Left ventricle myocardium superior (tissue), 1 donor: ENCODE results near the gene ECT2. TPM values are rescaled to one million over a fixed set of nuclear protein-coding genes. Genes with fewer than 3 reads are reported as not detected.
"Not testable (repeated sequence)": the region's sequence is repeated elsewhere in the genome, so short reads cannot be mapped to it uniquely, and the experiment has no call there.

Experiments
- ATAC-seq: fragments of 200-7000 bp; cut with Tn5 transposase; one replicate; pipeline ENCODE4 v1.9.1; 2020; ENCODE audit warnings: mild to moderate bottlenecking, moderate library complexity
- DNase-seq: peaks from one replicate; pipeline ENCODE4 v3.0.0-alpha.2; 2020
- intact Hi-C: fragments of 100-400 bp; cut with micrococcal nuclease; formaldehyde crosslinking; loops from one replicate; pipeline ENCODE4 v1.11.0; 2022
- long read RNA-seq: library from polyadenylated mRNA; unstranded; transcript quantifications from one replicate; pipeline ENCODE4 v2.0.0, GENCODE V29; 2021
- total RNA-seq: library from RNA; stranded (reverse); fragmentation: NEBNext Ultra II Directional; extraction: Animal tissue kit (Norgen Biotek cat#: 25700); gene quantifications from one replicate; pipeline ENCODE4 v1.2.1, GENCODE V29; 2021
- donor health status: DM: no; HTN: yes; CAD: no; lungs with severe emphysema.

The ECT2 gene, protein sequence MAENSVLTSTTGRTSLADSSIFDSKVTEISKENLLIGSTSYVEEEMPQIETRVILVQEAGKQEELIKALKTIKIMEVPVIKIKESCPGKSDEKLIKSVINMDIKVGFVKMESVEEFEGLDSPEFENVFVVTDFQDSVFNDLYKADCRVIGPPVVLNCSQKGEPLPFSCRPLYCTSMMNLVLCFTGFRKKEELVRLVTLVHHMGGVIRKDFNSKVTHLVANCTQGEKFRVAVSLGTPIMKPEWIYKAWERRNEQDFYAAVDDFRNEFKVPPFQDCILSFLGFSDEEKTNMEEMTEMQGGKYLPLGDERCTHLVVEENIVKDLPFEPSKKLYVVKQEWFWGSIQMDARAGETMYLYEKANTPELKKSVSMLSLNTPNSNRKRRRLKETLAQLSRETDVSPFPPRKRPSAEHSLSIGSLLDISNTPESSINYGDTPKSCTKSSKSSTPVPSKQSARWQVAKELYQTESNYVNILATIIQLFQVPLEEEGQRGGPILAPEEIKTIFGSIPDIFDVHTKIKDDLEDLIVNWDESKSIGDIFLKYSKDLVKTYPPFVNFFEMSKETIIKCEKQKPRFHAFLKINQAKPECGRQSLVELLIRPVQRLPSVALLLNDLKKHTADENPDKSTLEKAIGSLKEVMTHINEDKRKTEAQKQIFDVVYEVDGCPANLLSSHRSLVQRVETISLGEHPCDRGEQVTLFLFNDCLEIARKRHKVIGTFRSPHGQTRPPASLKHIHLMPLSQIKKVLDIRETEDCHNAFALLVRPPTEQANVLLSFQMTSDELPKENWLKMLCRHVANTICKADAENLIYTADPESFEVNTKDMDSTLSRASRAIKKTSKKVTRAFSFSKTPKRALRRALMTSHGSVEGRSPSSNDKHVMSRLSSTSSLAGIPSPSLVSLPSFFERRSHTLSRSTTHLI
- total RNA-seq, result 4.8 TPM
- long read RNA-seq, full-length matches to known transcripts, result 1 of 1 reads
- long read RNA-seq, partial matches to known transcripts, result 0 of 1 reads
- long read RNA-seq, other reads (novel, unspliced or antisense), result 0 of 1 reads

- DNase-seq (peak; percentile 99), ATAC-seq (peak; percentile 99)
- intact Hi-C loops, result no loop called here
Observed at GRCh38 chr3:172750368-172751174, at the start of gene ECT2. TSS of gene ECT2 (plus strand) at chr3:172750726. CDS start at chr3:172754531, 3,805 bp downstream.

- intact Hi-C loops, result no loop called here
- no peak for ATAC-seq
Observed at GRCh38 chr3:172700936-172701455, 49.5 kb upstream of the ECT2 start.

DNA sequence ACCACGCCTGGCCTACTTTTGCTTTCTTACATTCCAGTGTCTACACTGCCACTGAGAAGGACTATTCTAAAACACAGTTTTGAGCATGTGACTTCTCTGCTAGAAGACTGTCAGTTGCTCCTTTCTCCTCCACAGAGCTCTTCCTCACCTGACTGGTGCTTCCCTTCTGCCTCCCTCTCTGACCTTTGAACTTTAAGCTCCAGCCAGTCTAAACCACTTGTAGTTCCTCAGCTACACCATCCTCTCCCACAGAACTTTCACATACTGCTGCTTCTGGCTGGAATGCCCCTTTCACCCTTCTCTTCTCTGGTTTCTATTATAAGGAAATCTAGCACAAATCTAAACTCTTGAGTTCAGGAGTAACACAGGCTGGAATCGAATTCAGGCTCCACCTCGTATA is 48.8 kb upstream of the ECT2 start:
- intact Hi-C loops, result no loop called here
- ATAC-seq, result no peak

More at GRCh38 chr3:172700936-172701455, 49.5 kb upstream of the ECT2 start:
- DNase-seq, result no peak

GRCh38 chr3:172702256-172702655 is 48.3 kb upstream of the ECT2 start:
- intact Hi-C loops, result no loop called here
- ATAC-seq (no peak), DNase-seq (no peak)

More for the DNA sequence above, 48.8 kb upstream of the ECT2 start:
- DNase-seq, result no peak

GRCh38 chr3:172702731-172703130 is 47.8 kb upstream of the ECT2 start:
- ATAC-seq, intact Hi-C loops, DNase-seq: not testable (repeated sequence)

GRCh38 chr3:172704001-172704400 is 46.5 kb upstream of the ECT2 start:
- intact Hi-C loops, result no loop called here
- no peak for DNase-seq
- ATAC-seq, result no peak

- ATAC-seq (no peak), DNase-seq (no peak)
- intact Hi-C loops, result no loop called here
Observed at GRCh38 chr3:172705170-172705569, 45.4 kb upstream of the ECT2 start.

DNA sequence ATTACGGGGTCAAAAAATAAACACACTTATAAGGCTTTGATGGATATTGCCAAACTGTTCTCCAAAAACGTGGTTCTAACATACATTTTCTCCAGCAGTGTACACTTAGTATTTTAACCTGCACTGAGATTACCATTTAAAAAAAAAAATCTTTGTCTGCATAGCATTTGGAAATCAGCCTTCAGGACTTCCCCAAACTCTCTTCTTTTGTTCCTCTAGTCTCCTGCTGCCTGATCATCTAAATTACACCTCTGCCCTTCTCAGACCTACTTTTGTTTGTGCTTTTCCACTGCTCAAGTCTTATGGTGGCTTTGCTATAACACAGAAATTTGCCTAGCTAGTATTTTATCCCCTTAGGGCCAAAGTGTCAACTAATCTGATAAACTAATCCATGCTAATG is 43.5 kb upstream of the ECT2 start:
- intact Hi-C loops, result no loop called here
- DNase-seq (no peak), ATAC-seq (no peak)

GRCh38 chr3:172707967-172708366 is 42.6 kb upstream of the ECT2 start:
- intact Hi-C loops, result no loop called here
- no peak for ATAC-seq
- DNase-seq, result no peak

- DNase-seq (no peak), ATAC-seq (no peak)
- intact Hi-C loops, result no loop called here
Observed at GRCh38 chr3:172708921-172709773, 41.4 kb upstream of the ECT2 start.

DNA sequence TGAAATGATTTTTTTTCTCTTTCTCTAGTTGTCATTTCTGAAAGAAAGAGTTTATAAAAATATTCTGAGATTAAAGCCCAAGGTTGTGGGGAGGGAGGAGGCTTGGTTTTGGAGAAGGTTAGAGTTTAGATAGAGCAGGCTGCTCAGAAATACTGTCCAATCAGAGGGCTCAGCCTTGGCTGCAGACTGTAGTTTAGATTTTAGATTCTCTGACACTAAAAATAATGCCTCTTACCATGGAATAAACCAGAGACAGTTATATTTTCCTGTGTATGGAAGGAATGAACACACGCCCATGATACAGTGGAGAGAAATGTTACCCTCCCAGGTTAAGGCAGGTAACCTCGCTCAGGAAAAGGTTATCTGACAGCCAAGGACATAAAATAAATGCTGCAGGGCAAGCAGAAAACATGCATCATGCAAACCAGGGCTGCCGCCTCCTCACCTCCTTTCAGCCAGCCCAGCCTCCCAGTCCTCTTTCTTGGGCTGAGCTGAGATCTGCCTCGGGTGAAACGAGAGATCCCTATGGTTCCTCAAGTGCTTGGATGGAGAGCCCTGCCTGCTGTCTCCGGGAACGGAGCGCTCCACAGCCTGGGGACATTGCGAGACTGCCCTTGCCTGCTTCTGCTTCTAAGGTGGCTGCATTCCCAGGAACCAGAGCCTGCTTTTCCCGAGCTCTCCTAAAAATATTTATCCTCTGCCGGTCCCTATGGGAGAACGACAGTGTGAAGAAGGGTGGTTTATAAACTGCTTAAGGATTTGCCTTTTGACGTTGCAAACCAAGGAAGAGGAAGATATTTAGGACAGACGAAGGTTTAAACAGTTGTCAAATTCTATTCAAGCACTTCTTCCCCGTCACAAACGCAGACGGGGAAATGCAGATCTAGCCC is 40.5 kb upstream of the ECT2 start:
- ATAC-seq (peak; percentile 72), DNase-seq (peak; percentile 63)
- intact Hi-C loops, result loop anchor here (5.0 kb wide), 1 partner anchor 38 kb away; no protein-coding TSS in a partner anchor

DNA sequence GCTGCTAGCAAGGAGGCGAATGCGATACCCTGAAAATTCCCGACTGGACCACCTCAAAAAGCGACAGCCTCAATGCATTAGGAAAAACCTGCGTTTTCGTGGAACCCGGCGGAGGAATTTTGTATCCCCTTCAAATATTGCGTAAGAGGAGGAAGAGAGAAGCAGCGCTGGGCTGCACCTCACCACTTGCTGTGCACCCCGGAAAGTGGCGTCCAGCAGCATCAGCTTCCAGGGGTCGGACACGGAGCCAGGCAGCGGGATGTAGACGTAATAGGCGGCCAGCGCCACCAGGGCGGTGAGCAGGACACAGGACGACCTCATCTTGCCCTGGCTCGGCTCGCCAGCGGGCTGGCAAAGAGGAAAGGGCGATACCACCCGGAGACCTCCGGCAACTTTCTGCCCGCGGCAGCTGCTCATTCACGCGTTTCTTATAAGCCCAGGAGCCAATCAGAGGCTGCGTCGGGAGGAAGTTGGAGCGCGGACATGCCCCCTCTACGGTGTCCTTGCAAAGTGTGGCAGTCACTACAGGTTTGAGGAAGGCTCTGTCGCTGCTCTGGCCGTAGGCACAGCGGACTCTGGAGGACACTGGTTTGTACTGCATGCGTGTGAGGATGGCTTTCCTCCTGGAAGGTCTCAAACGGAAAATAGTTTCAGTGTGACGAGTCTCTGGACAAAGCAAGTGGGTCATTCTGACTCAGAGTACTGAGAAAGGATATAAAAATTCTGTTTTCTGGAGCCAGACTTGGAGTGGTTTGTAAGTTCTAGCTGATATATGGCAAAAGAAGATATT is 39.7 kb upstream of the ECT2 start, which contains the start of gene NCEH1:
Gene NCEH1, minus strand, starts transcription at position 404 of the 790 bp plus-strand sequence. Its CDS starts 83 bp downstream, at position 321.
- ATAC-seq (peak; percentile 96), DNase-seq (peak; percentile 91)
- intact Hi-C loops, result loop anchor here (5.0 kb wide), 1 partner anchor 39 kb away; no protein-coding TSS in a partner anchor

- intact Hi-C loops, result loop anchor here (5.0 kb wide), 1 partner anchor 39 kb away; no protein-coding TSS in a partner anchor
- ATAC-seq (peak; percentile 1), DNase-seq (no peak)
Observed at GRCh38 chr3:172711454-172711795, 39.1 kb upstream of the ECT2 start.

DNA sequence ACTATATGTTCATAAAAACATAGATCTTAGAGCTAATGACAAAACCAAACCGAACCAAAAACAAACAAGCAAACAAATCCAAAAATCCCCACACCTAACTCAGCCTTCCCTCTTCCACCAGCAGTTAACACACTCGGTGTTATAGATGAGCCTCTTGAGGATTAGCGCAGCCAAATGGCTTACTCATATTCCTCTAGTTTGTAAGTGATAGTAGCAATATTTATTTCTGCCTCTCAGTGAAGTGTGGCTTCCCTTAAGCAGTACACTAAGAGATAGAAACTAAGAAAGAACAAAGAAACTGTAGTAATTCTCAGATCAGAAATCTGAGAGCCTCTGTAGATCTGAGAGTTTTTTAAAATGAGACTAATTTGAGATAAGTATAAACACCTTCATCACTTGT is 37.2 kb upstream of the ECT2 start:
- DNase-seq (no peak), ATAC-seq (no peak)
- intact Hi-C loops, result loop anchor here (5.0 kb wide), 1 partner anchor 41 kb away; no protein-coding TSS in a partner anchor

DNA sequence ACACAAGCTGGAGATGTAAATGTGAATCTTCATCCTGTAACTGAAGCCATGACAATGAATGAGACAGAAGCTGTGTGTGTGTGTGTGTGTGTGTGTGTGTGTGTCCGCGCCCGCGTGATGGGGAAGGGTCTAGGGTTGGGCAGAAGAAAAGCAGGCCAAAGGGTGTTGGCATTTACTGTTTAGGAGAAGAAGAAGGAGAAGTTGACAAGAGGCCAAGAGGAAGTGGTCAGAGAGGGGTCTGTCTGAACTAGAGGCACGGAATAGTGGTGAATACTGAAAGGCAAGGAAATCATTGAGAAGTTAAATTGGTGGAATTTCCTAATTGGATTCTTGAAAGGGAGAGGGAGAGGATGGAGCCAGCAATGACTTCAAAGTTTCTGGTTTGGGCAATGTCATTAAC is 34.0 kb upstream of the ECT2 start:
- DNase-seq (no peak), ATAC-seq (peak; percentile 69)
- intact Hi-C loops, result no loop called here
